ENCODE measurements around the gene PTPRG. TPM values are rescaled to one million over a fixed set of nuclear protein-coding genes. Genes with fewer than 3 reads are reported as not detected.

PTPRG gene
- polyA plus RNA-seq, 1 donor (not counting 4 experiments of a cell fraction or from before 2014, with no cell fraction given) = 12.1 TPM

DNA sequence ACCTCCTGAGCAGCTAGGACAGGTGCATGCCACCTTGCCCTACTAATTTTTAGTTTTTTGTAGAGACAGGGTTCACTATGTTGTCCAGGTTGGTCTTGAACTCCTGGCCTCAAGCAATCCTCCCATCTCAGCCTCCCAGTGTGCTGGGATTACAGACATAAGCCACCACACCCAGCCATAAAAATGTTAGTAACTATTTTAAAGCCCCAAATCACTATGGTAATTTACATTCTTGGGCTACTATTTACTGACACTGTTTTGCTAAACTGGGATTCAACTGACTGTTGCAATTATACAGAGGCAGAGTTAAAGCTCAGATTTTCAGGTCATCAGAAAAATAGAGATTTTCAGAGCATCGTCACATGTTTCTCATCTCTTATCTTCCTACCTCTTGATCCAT is 553.4 kb downstream of the PTPRG start:
- TF ChIP-seq, protein P1, sequence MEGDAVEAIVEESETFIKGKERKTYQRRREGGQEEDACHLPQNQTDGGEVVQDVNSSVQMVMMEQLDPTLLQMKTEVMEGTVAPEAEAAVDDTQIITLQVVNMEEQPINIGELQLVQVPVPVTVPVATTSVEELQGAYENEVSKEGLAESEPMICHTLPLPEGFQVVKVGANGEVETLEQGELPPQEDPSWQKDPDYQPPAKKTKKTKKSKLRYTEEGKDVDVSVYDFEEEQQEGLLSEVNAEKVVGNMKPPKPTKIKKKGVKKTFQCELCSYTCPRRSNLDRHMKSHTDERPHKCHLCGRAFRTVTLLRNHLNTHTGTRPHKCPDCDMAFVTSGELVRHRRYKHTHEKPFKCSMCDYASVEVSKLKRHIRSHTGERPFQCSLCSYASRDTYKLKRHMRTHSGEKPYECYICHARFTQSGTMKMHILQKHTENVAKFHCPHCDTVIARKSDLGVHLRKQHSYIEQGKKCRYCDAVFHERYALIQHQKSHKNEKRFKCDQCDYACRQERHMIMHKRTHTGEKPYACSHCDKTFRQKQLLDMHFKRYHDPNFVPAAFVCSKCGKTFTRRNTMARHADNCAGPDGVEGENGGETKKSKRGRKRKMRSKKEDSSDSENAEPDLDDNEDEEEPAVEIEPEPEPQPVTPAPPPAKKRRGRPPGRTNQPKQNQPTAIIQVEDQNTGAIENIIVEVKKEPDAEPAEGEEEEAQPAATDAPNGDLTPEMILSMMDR (optimal IDR thresholded peaks at IDR 0.05 in 1 of 3, IDR thresholded peaks at IDR 0.05 in 1 of 3, conservative IDR thresholded peaks at IDR 0.05 in 1 of 3; ENCODE audit: extremely low read depth in 1 of 3, insufficient read depth in 2 of 3, low read length in 3 of 3) = no peak
- DNase-seq (ENCODE audit: low read depth, low spot score) (no peak), FAIRE-seq (no peak)
- no peak overlapping the region for H3K4me2 ChIP-seq (ENCODE audit: control insufficient read depth, extremely low read depth, insufficient read depth, low read depth, low read length)
- H3K79me2 ChIP-seq (ENCODE audit: control insufficient read depth, insufficient read depth, low read length) = no peaks in the 10 kb centered on the region
- H3K27me3 ChIP-seq (ENCODE audit: control insufficient read depth, extremely low read depth, insufficient read depth, low read length) = no peaks in the 10 kb centered on the region
- H3K36me3 ChIP-seq (ENCODE audit: control insufficient read depth in 2 of 2, extremely low read depth in 1 of 2, insufficient read depth in 2 of 2, low read length in 2 of 2) = no peaks in the 10 kb centered on the region
- no peak overlapping the region for H3K4me3 ChIP-seq (ENCODE audit: control insufficient read depth in 2 of 3, extremely low read depth in 1 of 3, insufficient read depth in 2 of 3, low read depth in 1 of 3, low read length in 3 of 3)
- no peaks in the 10 kb centered on the region for H3K9me3 ChIP-seq (ENCODE audit: control insufficient read depth, low read depth, low read length)
- H3K27ac ChIP-seq (ENCODE audit: control insufficient read depth, insufficient read depth, low read length) = no peak overlapping the region
- H3K4me1 ChIP-seq (ENCODE audit: control insufficient read depth, extremely low read depth, insufficient read depth, low read length) = no peaks in the 10 kb centered on the region
- no peak overlapping the region for H2AFZ ChIP-seq (ENCODE audit: control insufficient read depth, low read length)
- H4K20me1 ChIP-seq (ENCODE audit: control insufficient read depth, extremely low read depth, insufficient read depth, low read length) = no peaks in the 10 kb centered on the region
- dilution Hi-C loops (cut with MboI; ENCODE audit: extremely low pct_ligation_motif_present, low sequenced_read_pairs) = no loop called here
- no peak overlapping the region for H3K9ac ChIP-seq (ENCODE audit: control insufficient read depth, extremely low read depth, insufficient read depth, low read length)
- no peaks in the 10 kb centered on the region for H3K9me1 ChIP-seq (ENCODE audit: control insufficient read depth, extremely low read depth, insufficient read depth, low read length)

GRCh38 chr3:62117903-62118548 is 556.7 kb downstream of the PTPRG start:
- Histone ChIP-seq H3K4me2 (ENCODE audit: control insufficient read depth, extremely low read depth, insufficient read depth, low read depth, low read length) (no peak overlapping the region), H3K27ac (ENCODE audit: control insufficient read depth, insufficient read depth, low read length) (no peak overlapping the region), H4K20me1 (ENCODE audit: control insufficient read depth, extremely low read depth, insufficient read depth, low read length) (no peaks in the 10 kb centered on the region), H3K27me3 (ENCODE audit: control insufficient read depth, extremely low read depth, insufficient read depth, low read length) (no peaks in the 10 kb centered on the region), H2AFZ (ENCODE audit: control insufficient read depth, low read length) (no peak overlapping the region), H3K9ac (ENCODE audit: control insufficient read depth, extremely low read depth, insufficient read depth, low read length) (no peak overlapping the region), H3K4me1 (ENCODE audit: control insufficient read depth, extremely low read depth, insufficient read depth, low read length) (no peaks in the 10 kb centered on the region), H3K4me3 (ENCODE audit: control insufficient read depth in 2 of 3, extremely low read depth in 1 of 3, insufficient read depth in 2 of 3, low read depth in 1 of 3, low read length in 3 of 3) (no peak overlapping the region), H3K9me1 (ENCODE audit: control insufficient read depth, extremely low read depth, insufficient read depth, low read length) (no peaks in the 10 kb centered on the region), H3K36me3 (ENCODE audit: control insufficient read depth in 2 of 2, extremely low read depth in 1 of 2, insufficient read depth in 2 of 2, low read length in 2 of 2) (no peaks in the 10 kb centered on the region), H3K9me3 (ENCODE audit: control insufficient read depth, low read depth, low read length) (no peaks in the 10 kb centered on the region), H3K79me2 (ENCODE audit: control insufficient read depth, insufficient read depth, low read length) (no peaks in the 10 kb centered on the region)
- TF ChIP-seq, protein P1 (optimal IDR thresholded peaks at IDR 0.05 in 1 of 3, IDR thresholded peaks at IDR 0.05 in 1 of 3, conservative IDR thresholded peaks at IDR 0.05 in 1 of 3; ENCODE audit: extremely low read depth in 1 of 3, insufficient read depth in 2 of 3, low read length in 3 of 3) = no peak
- no peak for TF ChIP-seq EZH2 (IDR thresholded peaks at IDR 0.05; ENCODE audit: low read length)
- DNase-seq (ENCODE audit: low read depth, low spot score) (no peak), FAIRE-seq (no peak)
- dilution Hi-C loops (cut with MboI; ENCODE audit: extremely low pct_ligation_motif_present, low sequenced_read_pairs) = no loop called here

Data from keratinocyte (primary cell).